PC-9 (cell line): ENCODE measurements around the gene SIGLEC8.

Experiments
- EZH2 ChIP-seq: fragments of 200-600 bp; sonication (generic); IDR thresholded peaks from 2 replicates; pipeline ENCODE4 v1.8.0; 2017; ENCODE audit warnings: antibody characterized with exemption, low read depth
- TF ChIP-seq, protein P1 (sequence below): fragments of 200-600 bp; sonication (generic); conservative IDR thresholded peaks from 2 replicates; pipeline ENCODE4 v1.6.1; 2017; ENCODE audit warnings: mixed run types, antibody characterized with exemption, mild to moderate bottlenecking, moderate library complexity

DNA sequence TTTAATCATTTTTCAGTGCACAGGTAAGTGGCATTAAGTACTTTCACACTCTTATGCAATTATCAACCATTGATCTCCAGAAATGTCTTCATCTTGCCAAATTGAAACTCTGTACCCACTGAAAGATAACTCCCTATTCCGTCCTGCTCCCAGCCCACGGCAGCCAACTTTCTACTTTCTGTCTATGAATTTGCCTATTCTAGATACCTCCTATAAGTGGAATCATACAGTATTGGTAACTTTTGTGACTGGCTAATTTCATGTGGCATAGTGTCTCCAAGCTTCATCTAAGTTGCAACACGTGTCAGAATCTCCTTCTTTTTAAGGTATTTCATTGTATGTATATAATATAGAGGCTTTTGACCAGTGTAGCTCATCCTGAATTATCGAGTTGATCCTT, 14.4 kb upstream of the SIGLEC8 start:
- TF ChIP-seq, protein P1, sequence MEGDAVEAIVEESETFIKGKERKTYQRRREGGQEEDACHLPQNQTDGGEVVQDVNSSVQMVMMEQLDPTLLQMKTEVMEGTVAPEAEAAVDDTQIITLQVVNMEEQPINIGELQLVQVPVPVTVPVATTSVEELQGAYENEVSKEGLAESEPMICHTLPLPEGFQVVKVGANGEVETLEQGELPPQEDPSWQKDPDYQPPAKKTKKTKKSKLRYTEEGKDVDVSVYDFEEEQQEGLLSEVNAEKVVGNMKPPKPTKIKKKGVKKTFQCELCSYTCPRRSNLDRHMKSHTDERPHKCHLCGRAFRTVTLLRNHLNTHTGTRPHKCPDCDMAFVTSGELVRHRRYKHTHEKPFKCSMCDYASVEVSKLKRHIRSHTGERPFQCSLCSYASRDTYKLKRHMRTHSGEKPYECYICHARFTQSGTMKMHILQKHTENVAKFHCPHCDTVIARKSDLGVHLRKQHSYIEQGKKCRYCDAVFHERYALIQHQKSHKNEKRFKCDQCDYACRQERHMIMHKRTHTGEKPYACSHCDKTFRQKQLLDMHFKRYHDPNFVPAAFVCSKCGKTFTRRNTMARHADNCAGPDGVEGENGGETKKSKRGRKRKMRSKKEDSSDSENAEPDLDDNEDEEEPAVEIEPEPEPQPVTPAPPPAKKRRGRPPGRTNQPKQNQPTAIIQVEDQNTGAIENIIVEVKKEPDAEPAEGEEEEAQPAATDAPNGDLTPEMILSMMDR, result no peak
- no peak for TF ChIP-seq EZH2
